Stomach (tissue), 4 donors: ENCODE results near the gene CFAP20.

Source experiments
- CTCF ChIP-seq, 7 experiments: fragments of 450-650 bp in 4 of 7; fragments of 200-600 bp in 3 of 7; sonication (generic) in 3 of 7; IDR thresholded peaks; one replicate each; pipeline ENCODE4 v1.5.1; 2016 to 2019; ENCODE audit warnings: antibody characterized with exemption in 7 of 7, control low read depth in 2 of 7, mild to moderate bottlenecking in 1 of 7
- POLR2A ChIP-seq, 4 donors: fragments of 450-650 bp; IDR thresholded peaks; one replicate each; pipeline ENCODE4 v1.6.1; 2016; ENCODE audit warnings: antibody characterized with exemption in 4 of 4, control low read depth in 2 of 4, mild to moderate bottlenecking in 1 of 4, moderate library complexity in 1 of 4
- POLR2AphosphoS5 ChIP-seq, 3 donors: sonication (generic); formaldehyde crosslinking; IDR thresholded peaks; one replicate each; pipeline ENCODE4 v1.6.1; 2016; ENCODE audit warnings: antibody characterized with exemption in 3 of 3

GRCh38 chr16:58086381-58087208, 42.6 kb downstream of the CFAP20 start:
- TF ChIP-seq CTCF (IDR thresholded peaks at IDR 0.05) (no peak), POLR2AphosphoS5 (IDR thresholded peaks at IDR 0.05) (no peak), POLR2A (IDR thresholded peaks at IDR 0.05) (no peak)
